IPS-18c (cell line): ENCODE measurements around the gene EPHA7.

Experiments
- H3K4me3 ChIP-seq: 2 replicates; pipeline ENCODE4 v1.7.0; 2013; ENCODE audit warnings: low read depth, mild to moderate bottlenecking, low read length, moderate library complexity; ENCODE audit not compliant: insufficient read depth
- H3K9me3 ChIP-seq: one replicate; pipeline ENCODE4 v1.6.1; 2013; ENCODE audit warnings: mild to moderate bottlenecking, low read length, moderate library complexity; ENCODE audit not compliant: control insufficient read depth, insufficient read depth

Gene EPHA7

GRCh38 chr6:93299622-93300021, 119.7 kb downstream of the EPHA7 start:
- H3K9me3 ChIP-seq = no peaks in the 10 kb centered on the region
- no peak overlapping the region for H3K4me3 ChIP-seq

GRCh38 chr6:93295631-93296030, 123.7 kb downstream of the EPHA7 start:
- Histone ChIP-seq H3K9me3 (no peaks in the 10 kb centered on the region), H3K4me3 (no peak overlapping the region)

- H3K4me3 ChIP-seq = no peak overlapping the region
- H3K9me3 ChIP-seq = no peaks in the 10 kb centered on the region
Measured at GRCh38 chr6:93294879-93295278, 124.5 kb downstream of the EPHA7 start.

GRCh38 chr6:93293872-93294271, 125.5 kb downstream of the EPHA7 start:
- H3K9me3 ChIP-seq = no peaks in the 10 kb centered on the region
- no peak overlapping the region for H3K4me3 ChIP-seq

GRCh38 chr6:93293460-93293859, 125.9 kb downstream of the EPHA7 start:
- no peak overlapping the region for H3K4me3 ChIP-seq
- H3K9me3 ChIP-seq = no peaks in the 10 kb centered on the region

- H3K4me3 ChIP-seq = no peak overlapping the region
- H3K9me3 ChIP-seq = no peaks in the 10 kb centered on the region
Measured at GRCh38 chr6:93282521-93283031, 136.8 kb downstream of the EPHA7 start.

- Histone ChIP-seq H3K4me3 (no peak overlapping the region), H3K9me3 (no peaks in the 10 kb centered on the region)
Measured at GRCh38 chr6:93278241-93278640, 141.1 kb downstream of the EPHA7 start.

- H3K9me3 ChIP-seq = no peaks in the 10 kb centered on the region
- H3K4me3 ChIP-seq = no peak overlapping the region
Measured at GRCh38 chr6:93272896-93273295, 146.5 kb downstream of the EPHA7 start.

GRCh38 chr6:93272211-93272610, 147.1 kb downstream of the EPHA7 start:
- Histone ChIP-seq H3K9me3 (no peaks in the 10 kb centered on the region), H3K4me3 (no peak overlapping the region)

GRCh38 chr6:93266116-93266817, 153.1 kb downstream of the EPHA7 start:
- Histone ChIP-seq H3K4me3 (no peak overlapping the region), H3K9me3 (no peaks in the 10 kb centered on the region)

GRCh38 chr6:93260881-93261280, 158.5 kb downstream of the EPHA7 start:
- Histone ChIP-seq H3K4me3 (no peak overlapping the region), H3K9me3 (no peaks in the 10 kb centered on the region)

GRCh38 chr6:93259332-93259731, 160.0 kb downstream of the EPHA7 start:
- Histone ChIP-seq H3K4me3 (no peak overlapping the region), H3K9me3 (no peaks in the 10 kb centered on the region)

- no peaks in the 10 kb centered on the region for H3K9me3 ChIP-seq
Measured at GRCh38 chr6:93252930-93253329, 166.4 kb downstream of the EPHA7 start.

GRCh38 chr6:93248631-93249030, 170.7 kb downstream of the EPHA7 start:
- Histone ChIP-seq H3K4me3 (no peak overlapping the region), H3K9me3 (no peaks in the 10 kb centered on the region)

More at GRCh38 chr6:93252930-93253329, 166.4 kb downstream of the EPHA7 start:
- no peak overlapping the region for H3K4me3 ChIP-seq

GRCh38 chr6:93243231-93243778, 176.1 kb downstream of the EPHA7 start:
- no peak overlapping the region for H3K4me3 ChIP-seq
- H3K9me3 ChIP-seq = no peaks in the 10 kb centered on the region

GRCh38 chr6:93242049-93242448, 177.3 kb downstream of the EPHA7 start:
- H3K9me3 ChIP-seq = no peaks in the 10 kb centered on the region
- H3K4me3 ChIP-seq = no peak overlapping the region

GRCh38 chr6:93238632-93239031, 180.7 kb downstream of the EPHA7 start:
- Histone ChIP-seq H3K9me3 (no peaks in the 10 kb centered on the region), H3K4me3 (no peak overlapping the region)

- Histone ChIP-seq H3K9me3 (no peaks in the 10 kb centered on the region), H3K4me3 (no peak overlapping the region)
Measured at GRCh38 chr6:93235775-93236174, 183.6 kb downstream of the EPHA7 start.

GRCh38 chr6:93226822-93227221, 192.5 kb downstream of the EPHA7 start:
- Histone ChIP-seq H3K9me3 (no peaks in the 10 kb centered on the region), H3K4me3 (no peak overlapping the region)
